Measurements from ENCODE around the gene MYL3.
"Not testable (repeated sequence)": the region's sequence is repeated elsewhere in the genome, so short reads cannot be mapped to it uniquely, and the experiment has no call there.

Gene MYL3

DNA sequence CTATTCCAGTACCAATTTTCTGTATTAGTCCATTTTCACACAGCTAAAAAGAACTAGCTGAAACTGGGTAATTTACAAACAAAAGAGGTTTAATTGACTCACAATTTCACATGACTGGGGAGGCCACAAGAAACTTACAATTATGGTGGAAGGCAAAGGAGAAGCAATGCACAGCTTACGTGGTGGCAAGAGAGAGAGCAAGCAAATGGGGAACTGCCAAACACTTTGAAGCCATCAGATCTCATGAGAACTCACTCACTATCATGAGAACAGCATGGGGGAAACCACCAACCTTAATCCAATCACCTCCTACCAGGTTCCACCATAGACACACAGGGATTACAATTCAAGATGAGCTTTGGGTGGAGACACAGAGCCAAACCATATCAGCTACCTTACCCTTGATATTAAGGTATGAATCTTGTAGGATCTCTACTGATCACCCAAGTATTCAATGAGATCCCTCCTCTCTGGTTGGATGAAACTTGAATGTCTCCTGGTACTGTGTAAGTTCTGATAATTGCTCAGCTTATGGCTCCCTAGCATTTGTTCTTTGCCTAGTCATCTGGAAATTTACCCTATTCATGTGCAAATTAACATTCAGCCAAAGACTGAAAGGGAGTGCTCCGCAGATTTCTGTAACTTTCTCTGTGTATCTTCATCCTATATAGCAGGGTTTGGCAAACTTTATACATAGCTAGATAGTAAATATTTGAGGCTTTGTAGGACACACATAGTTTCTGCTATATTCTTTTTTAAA lies 38.9 kb downstream of the MYL3 start:
- DNase-seq (ENCODE audit: low spot score): no peak

DNA sequence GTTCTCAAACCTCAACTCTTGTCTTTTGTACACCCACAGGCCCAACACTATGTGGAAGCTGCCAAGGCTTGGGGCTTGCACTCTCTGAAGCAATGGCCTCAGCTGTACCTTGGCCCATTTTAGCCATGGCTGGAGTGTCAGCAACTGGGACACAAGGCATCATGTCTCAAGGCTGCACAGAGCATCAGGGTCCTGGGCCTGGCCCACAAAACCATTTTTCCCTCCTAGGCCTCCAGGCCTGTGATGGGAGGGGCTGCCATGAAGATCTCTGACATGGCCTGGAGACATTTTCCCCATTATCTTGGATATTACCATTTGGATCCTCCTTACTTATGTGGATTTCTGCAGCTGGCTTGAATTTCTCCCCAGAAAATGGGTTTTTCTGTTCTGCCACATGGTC lies 39.9 kb downstream of the MYL3 start:
- not testable (repeated sequence) for DNase-seq (ENCODE audit: low spot score)

DNA sequence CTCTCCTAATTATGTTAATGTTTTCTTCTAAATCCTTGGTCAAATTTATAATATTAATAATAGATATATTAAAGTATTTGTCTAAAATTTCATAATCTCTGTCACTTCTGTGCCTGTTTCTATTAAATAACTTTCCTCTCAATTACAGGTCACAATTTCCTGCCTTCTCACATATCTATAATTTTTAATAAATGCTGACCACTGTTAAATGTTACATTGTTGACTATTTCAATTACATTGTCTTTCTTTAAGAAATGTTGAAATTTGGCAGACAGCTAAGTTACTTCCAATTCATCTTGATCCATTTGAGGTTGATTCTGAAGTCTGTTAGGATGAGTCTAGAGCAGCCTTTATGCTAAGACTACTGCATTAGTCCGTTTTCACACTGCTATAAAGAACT lies 41.7 kb downstream of the MYL3 start:
- DNase-seq (ENCODE audit: low spot score): no peak

DNA sequence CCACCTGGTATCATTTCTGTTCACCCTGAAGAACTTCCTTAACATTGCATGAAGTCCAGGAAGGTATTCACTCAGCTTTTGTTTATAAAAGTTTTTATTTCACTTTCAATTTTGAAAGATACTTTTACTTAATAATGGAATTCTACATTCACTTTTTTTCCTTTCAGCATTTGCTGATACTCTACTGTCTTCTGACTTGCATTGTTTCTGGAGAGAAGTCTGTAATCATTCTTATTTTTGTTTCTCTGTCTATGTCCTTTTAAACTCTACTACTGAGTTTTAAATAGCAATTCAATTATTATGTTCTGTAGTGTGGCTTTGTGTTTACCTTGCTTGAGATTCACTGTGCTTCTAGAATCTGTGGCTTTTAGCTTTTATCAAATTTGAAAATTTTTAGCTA lies 42.4 kb downstream of the MYL3 start:
- DNase-seq (ENCODE audit: low spot score): no peak

DNA sequence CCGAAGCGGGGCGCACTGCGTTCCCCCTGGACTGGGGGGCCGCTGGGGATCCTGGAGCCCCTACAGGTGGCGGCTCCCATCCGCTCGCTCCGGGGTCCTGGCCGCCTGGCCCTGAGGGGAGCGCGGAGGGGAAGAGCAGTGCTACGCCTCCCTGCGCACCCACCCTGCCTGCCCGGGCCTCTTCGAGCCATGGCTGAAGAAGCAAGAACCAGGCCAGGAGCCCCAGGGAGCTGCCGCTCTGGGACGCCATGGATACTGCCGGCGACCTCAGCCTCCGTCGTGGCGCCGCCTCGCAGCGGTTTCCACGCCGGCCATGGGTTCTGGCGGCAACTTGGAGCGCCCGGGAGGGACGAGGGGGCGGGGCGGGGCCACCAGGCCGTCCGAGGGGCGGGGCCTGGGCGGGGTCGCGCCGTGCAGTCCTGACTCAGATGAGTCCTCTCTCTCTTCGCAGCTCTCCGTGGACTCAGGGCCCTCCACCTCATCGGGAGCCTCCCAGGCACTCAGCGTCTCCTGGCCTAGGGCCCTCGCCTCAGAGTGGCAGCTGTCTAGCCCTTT lies 50.9 kb downstream of the MYL3 start:
- no peak for DNase-seq (ENCODE audit: low spot score)

DNA sequence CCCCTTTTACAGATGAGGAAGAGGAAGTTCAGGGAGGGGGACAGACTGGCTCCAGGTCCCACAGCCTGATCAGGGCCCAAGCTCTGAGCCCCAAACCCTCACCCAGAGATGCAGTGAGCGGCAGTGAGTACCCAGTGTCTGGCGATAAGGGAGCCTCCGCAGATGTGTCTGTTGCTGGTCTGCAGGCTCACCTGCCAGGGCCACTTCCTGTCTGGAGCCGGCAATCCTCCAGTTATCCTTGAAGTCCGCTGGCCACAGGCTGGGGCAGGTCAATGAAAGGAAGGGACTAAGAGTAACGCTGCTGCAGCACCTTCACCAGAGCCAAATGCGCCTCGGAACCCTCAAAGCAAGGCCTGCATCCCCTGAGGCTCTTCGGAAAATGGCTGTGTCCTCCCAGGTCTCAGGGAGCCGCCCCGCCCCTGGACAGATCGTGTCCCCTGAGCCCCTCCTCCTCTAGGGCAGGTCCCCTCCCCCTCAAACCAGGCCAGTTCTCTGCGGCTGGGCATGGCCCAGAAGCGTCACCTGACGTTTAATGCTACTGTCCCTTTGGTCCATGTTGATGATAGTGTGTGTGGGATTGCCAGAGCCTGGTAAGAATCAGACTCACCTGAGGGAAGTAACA lies 51.5 kb downstream of the MYL3 start:
- no peak for DNase-seq (ENCODE audit: low spot score)

DNA sequence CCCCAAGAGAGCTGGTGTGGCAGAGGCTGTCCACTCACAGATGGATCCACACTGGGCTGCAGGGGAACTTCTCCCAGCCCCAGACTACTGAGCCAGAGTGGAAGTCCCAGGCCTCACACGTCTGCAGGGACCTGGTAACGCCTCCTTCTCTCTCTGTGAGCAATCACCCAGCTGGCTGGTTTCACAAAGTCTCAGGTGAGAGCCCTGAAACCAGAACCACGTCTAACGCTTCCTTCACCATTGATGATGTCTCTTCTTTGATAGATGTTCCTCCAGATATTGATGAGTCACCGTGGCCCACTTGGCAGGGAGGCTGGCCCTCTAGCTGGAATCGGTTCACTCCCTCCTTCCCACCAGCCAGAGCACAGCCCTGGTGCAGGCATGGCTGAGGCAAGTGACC lies 54.5 kb downstream of the MYL3 start:
- DNase-seq (ENCODE audit: low spot score): not testable (repeated sequence)

Measured in pons (tissue), 1 donor.